ENCODE data around the gene FBN1.

FBN1 gene

GRCh38 chr15:48634893-48635292, 10.6 kb downstream of the FBN1 start:
- no peaks in the 10 kb centered on the region for H3K27me3 ChIP-seq (ENCODE audit: insufficient read depth, insufficient read length)
- H3K4me3 ChIP-seq (ENCODE audit: insufficient read length, low read depth), result no peak overlapping the region
- no peaks in the 10 kb centered on the region for H3K9me3 ChIP-seq (ENCODE audit: insufficient read depth, low read length)
- DNase-seq (ENCODE audit: low read depth, low spot score), result no peak
- TF ChIP-seq YY1 (IDR thresholded peaks at IDR 0.05; ENCODE audit: insufficient read depth, insufficient read length) (no peak), ZNF274 (IDR thresholded peaks at IDR 0.05; ENCODE audit: low read depth, low read length) (no peak), SUZ12 (IDR thresholded peaks at IDR 0.05; ENCODE audit: extremely low read depth, insufficient read depth, insufficient read length) (no peak)
- no peak overlapping the region for H3K9ac ChIP-seq (ENCODE audit: insufficient read length, low read depth)
- H3K4me1 ChIP-seq (ENCODE audit: insufficient read depth, insufficient read length), result no peaks in the 10 kb centered on the region
- no peaks in the 10 kb centered on the region for H3K36me3 ChIP-seq (ENCODE audit: insufficient read depth, insufficient read length, low read length)

DNA sequence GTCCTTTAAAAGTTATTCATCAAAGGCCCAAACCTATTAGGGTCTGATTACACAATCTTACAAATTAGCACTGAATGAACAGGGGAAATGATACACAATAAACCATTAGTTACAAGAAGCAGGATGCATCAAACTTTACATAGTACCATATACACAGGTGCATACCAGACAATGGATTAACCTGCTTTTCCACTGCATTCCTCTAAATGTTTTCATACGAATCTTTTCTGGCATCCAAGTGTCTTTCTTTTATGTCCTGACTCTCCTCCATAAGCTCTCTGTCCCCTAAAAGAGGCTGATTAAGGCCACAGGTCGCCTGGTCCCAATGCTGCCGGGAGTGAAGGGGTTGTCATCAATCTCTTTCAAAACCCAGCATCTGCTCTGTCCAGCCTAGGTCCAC, 11.4 kb downstream of the FBN1 start:
- no peaks in the 10 kb centered on the region for H3K36me3 ChIP-seq (ENCODE audit: insufficient read depth, insufficient read length, low read length)

DNA sequence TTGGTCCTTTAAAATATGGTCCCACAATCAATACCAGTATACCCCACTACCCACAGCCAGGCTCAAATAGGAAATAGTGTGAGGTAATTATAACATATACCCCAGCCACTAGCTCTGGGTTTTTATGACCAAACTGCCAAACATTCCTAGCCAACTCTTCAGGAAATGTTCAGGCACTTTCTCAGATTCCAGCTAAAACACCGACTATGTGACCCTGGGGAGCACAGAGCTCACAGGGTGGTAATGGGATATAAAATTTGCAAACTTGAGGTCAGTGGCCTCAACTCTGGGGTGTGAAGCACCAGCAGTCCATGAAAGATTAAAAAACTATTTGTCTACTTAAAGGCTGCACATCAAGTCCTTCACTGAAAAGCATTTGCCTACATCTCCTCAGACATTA, 12.9 kb downstream of the FBN1 start:
- no peak for DNase-seq (ENCODE audit: low read depth, low spot score)
- Histone ChIP-seq H3K4me1 (ENCODE audit: insufficient read depth, insufficient read length) (no peaks in the 10 kb centered on the region), H3K9ac (ENCODE audit: insufficient read length, low read depth) (no peak overlapping the region), H3K4me3 (ENCODE audit: insufficient read length, low read depth) (no peak overlapping the region), H3K36me3 (ENCODE audit: insufficient read depth, insufficient read length, low read length) (no peaks in the 10 kb centered on the region), H3K9me3 (ENCODE audit: insufficient read depth, low read length) (no peaks in the 10 kb centered on the region), H3K27me3 (ENCODE audit: insufficient read depth, insufficient read length) (no peaks in the 10 kb centered on the region)
- TF ChIP-seq ZNF274 (IDR thresholded peaks at IDR 0.05; ENCODE audit: low read depth, low read length) (no peak), YY1 (IDR thresholded peaks at IDR 0.05; ENCODE audit: insufficient read depth, insufficient read length) (no peak), SUZ12 (IDR thresholded peaks at IDR 0.05; ENCODE audit: extremely low read depth, insufficient read depth, insufficient read length) (no peak)

More for the DNA sequence above, 11.4 kb downstream of the FBN1 start:
- Histone ChIP-seq H3K4me3 (ENCODE audit: insufficient read length, low read depth) (no peak overlapping the region), H3K9me3 (ENCODE audit: insufficient read depth, low read length) (no peaks in the 10 kb centered on the region), H3K9ac (ENCODE audit: insufficient read length, low read depth) (no peak overlapping the region), H3K4me1 (ENCODE audit: insufficient read depth, insufficient read length) (no peaks in the 10 kb centered on the region), H3K27me3 (ENCODE audit: insufficient read depth, insufficient read length) (no peaks in the 10 kb centered on the region)
- no peak for TF ChIP-seq ZNF274 (IDR thresholded peaks at IDR 0.05; ENCODE audit: low read depth, low read length)
- no peak for DNase-seq (ENCODE audit: low read depth, low spot score)

GRCh38 chr15:48631176-48631770, 14.2 kb downstream of the FBN1 start:
- DNase-seq (ENCODE audit: low read depth, low spot score), result no peak
- no peak overlapping the region for H3K9ac ChIP-seq (ENCODE audit: insufficient read length, low read depth)
- TF ChIP-seq ZNF274 (IDR thresholded peaks at IDR 0.05; ENCODE audit: low read depth, low read length) (no peak), YY1 (IDR thresholded peaks at IDR 0.05; ENCODE audit: insufficient read depth, insufficient read length) (no peak), SUZ12 (IDR thresholded peaks at IDR 0.05; ENCODE audit: extremely low read depth, insufficient read depth, insufficient read length) (no peak)
- no peak overlapping the region for H3K4me3 ChIP-seq (ENCODE audit: insufficient read length, low read depth)
- H3K36me3 ChIP-seq (ENCODE audit: insufficient read depth, insufficient read length, low read length), result no peaks in the 10 kb centered on the region
- H3K9me3 ChIP-seq (ENCODE audit: insufficient read depth, low read length), result no peaks in the 10 kb centered on the region
- H3K27me3 ChIP-seq (ENCODE audit: insufficient read depth, insufficient read length), result no peaks in the 10 kb centered on the region
- no peaks in the 10 kb centered on the region for H3K4me1 ChIP-seq (ENCODE audit: insufficient read depth, insufficient read length)

DNA sequence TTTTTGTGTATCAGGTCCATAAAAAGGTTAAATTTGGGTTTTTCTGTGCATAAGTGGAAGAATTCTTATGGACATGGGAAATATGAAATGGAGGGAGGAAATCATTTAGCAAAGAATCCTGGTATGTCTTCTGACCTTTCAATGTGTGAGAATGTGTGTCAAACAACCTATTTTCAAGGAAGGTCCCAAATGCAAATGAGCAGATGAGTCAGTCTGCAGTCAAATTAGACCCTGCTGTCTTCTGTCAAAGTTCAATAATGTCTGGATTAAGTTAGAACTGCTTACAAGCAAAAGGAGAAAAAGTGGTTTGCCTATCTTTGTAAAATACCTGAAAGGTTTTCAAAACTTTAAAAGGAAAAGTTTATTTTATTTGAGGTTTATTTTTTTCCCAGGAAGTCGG, 15.3 kb downstream of the FBN1 start:
- H3K4me3 ChIP-seq (ENCODE audit: insufficient read length, low read depth), result no peak overlapping the region
- H3K9me3 ChIP-seq (ENCODE audit: insufficient read depth, low read length), result no peaks in the 10 kb centered on the region
- TF ChIP-seq YY1 (IDR thresholded peaks at IDR 0.05; ENCODE audit: insufficient read depth, insufficient read length) (no peak), SUZ12 (IDR thresholded peaks at IDR 0.05; ENCODE audit: extremely low read depth, insufficient read depth, insufficient read length) (no peak), ZNF274 (IDR thresholded peaks at IDR 0.05; ENCODE audit: low read depth, low read length) (no peak)
- no peaks in the 10 kb centered on the region for H3K27me3 ChIP-seq (ENCODE audit: insufficient read depth, insufficient read length)
- H3K36me3 ChIP-seq (ENCODE audit: insufficient read depth, insufficient read length, low read length), result no peaks in the 10 kb centered on the region
- H3K9ac ChIP-seq (ENCODE audit: insufficient read length, low read depth), result no peak overlapping the region
- no peak for DNase-seq (ENCODE audit: low read depth, low spot score)
- no peaks in the 10 kb centered on the region for H3K4me1 ChIP-seq (ENCODE audit: insufficient read depth, insufficient read length)

- Histone ChIP-seq H3K27me3 (ENCODE audit: insufficient read depth, insufficient read length) (no peaks in the 10 kb centered on the region), H3K9ac (ENCODE audit: insufficient read length, low read depth) (no peak overlapping the region), H3K4me3 (ENCODE audit: insufficient read length, low read depth) (no peak overlapping the region), H3K9me3 (ENCODE audit: insufficient read depth, low read length) (no peaks in the 10 kb centered on the region), H3K36me3 (ENCODE audit: insufficient read depth, insufficient read length, low read length) (no peaks in the 10 kb centered on the region), H3K4me1 (ENCODE audit: insufficient read depth, insufficient read length) (no peaks in the 10 kb centered on the region)
- no peak for DNase-seq (ENCODE audit: low read depth, low spot score)
- no peak for TF ChIP-seq YY1 (IDR thresholded peaks at IDR 0.05; ENCODE audit: insufficient read depth, insufficient read length)
- no peak for TF ChIP-seq SUZ12 (IDR thresholded peaks at IDR 0.05; ENCODE audit: extremely low read depth, insufficient read depth, insufficient read length)
- TF ChIP-seq ZNF274 (IDR thresholded peaks at IDR 0.05; ENCODE audit: low read depth, low read length), result no peak
Measured at GRCh38 chr15:48628832-48629231, 16.7 kb downstream of the FBN1 start.

DNA sequence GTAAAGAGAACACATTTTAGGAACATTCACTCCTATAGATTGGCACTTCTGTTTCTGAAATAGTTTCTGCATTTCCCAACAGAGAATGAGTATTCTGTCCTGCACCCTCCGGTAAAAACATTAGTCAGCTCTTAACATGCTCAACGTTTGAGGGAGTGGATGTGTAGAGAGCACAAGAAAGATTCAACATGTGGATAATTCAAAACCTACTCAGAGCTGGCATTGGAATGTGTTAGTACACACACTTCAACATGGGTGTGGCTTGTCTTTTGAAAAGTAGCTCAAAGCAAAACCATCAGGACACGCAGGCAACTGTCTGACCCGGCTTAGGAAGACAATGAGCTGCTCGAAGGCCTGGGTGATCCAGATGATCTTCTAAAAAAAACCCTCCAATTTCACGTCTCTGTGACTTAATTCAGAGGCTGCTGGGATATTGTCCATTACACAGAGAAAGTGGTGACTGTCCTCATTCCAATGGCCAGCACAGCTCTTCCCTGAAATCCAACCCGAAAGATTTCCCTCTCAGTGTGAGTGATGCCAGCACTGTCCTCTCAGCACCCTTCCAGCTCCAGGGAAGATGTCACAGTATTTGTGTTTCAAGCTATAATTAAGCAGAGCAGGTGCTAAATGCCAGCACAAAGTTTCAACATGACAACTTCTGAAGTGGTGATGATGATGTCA, 18.1 kb downstream of the FBN1 start:
- H3K9ac ChIP-seq (ENCODE audit: insufficient read length, low read depth), result no peak overlapping the region
- no peaks in the 10 kb centered on the region for H3K4me1 ChIP-seq (ENCODE audit: insufficient read depth, insufficient read length)
- no peak for DNase-seq (ENCODE audit: low read depth, low spot score)
- H3K4me3 ChIP-seq (ENCODE audit: insufficient read length, low read depth), result no peak overlapping the region
- TF ChIP-seq YY1 (IDR thresholded peaks at IDR 0.05; ENCODE audit: insufficient read depth, insufficient read length) (no peak), SUZ12 (IDR thresholded peaks at IDR 0.05; ENCODE audit: extremely low read depth, insufficient read depth, insufficient read length) (no peak), ZNF274 (IDR thresholded peaks at IDR 0.05; ENCODE audit: low read depth, low read length) (no peak)
- no peaks in the 10 kb centered on the region for H3K36me3 ChIP-seq (ENCODE audit: insufficient read depth, insufficient read length, low read length)
- no peaks in the 10 kb centered on the region for H3K27me3 ChIP-seq (ENCODE audit: insufficient read depth, insufficient read length)
- no peaks in the 10 kb centered on the region for H3K9me3 ChIP-seq (ENCODE audit: insufficient read depth, low read length)
